A549 treated with AZD9567 at 1 μM for 4 hours (cell line): ENCODE measurements around the gene PIGR. TPM values are rescaled to one million over a fixed set of nuclear protein-coding genes. Genes with fewer than 3 reads are reported as not detected.

Experiments
- total RNA-seq: library from RNA; stranded (reverse); fragments of 200-300 nt; extraction: Qiagen RNA extraction; gene quantifications from 5 replicates; pipeline ENCODE4 v1.2.3, GENCODE V29; 2022; ENCODE audit not compliant: insufficient read depth

Gene PIGR, protein sequence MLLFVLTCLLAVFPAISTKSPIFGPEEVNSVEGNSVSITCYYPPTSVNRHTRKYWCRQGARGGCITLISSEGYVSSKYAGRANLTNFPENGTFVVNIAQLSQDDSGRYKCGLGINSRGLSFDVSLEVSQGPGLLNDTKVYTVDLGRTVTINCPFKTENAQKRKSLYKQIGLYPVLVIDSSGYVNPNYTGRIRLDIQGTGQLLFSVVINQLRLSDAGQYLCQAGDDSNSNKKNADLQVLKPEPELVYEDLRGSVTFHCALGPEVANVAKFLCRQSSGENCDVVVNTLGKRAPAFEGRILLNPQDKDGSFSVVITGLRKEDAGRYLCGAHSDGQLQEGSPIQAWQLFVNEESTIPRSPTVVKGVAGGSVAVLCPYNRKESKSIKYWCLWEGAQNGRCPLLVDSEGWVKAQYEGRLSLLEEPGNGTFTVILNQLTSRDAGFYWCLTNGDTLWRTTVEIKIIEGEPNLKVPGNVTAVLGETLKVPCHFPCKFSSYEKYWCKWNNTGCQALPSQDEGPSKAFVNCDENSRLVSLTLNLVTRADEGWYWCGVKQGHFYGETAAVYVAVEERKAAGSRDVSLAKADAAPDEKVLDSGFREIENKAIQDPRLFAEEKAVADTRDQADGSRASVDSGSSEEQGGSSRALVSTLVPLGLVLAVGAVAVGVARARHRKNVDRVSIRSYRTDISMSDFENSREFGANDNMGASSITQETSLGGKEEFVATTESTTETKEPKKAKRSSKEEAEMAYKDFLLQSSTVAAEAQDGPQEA
- total RNA-seq: 0.02 TPM in 1 of 5 replicates, not detected in the others

GRCh38 chr1:206946261-206946660 is at the start of gene PIGR:
TSS of gene PIGR (minus strand) at chr1:206946466. CDS start at chr1:206940531, 5,935 bp downstream.

DNA sequence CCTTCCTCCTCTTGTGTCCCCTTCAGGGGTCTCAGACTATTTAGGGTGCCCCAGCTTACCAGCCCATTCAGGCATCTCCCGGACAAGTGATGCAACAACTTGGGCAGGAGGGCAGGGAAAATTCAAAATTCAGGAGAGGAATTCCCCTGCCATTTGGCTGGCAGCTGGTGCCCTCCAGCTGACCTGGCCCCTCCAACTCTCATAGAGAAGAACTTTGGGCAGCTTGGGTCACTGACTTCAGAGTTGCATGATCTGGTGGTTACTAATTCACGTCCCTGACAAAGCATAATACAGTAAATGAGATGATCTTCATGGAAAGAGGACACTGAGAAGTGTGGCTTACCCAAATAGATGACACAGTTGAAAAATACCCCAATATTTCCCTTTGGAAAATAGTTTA is 24.2 kb upstream of the PIGR start, which contains the start of gene FCAMR:
Gene FCAMR, minus strand, starts transcription at position 15 of the 400 bp plus-strand sequence. CDS start 335 bp downstream, outside the sequence.

GRCh38 chr1:206921772-206922265 is 24.4 kb downstream of the PIGR start, which contains the start of gene FCMR:
TSS of gene FCMR (minus strand) at chr1:206921941. CDS start at chr1:206921854, 87 bp downstream.

DNA sequence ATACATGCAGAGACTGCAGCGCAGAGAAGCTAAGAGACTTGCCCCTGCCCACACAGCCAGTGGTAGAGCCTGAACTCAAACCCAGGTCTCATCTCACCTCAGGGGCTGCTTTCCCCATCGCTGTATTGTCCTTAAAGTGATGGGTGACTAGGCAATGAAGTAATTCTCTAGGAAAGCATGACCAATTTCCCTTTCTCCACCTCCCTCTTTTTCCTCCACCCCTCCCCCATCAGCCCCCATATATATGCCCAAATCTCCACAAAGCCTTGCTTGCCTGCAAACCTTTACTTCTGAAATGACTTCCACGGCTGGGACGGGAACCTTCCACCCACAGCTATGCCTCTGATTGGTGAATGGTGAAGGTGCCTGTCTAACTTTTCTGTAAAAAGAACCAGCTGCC is 49.1 kb downstream of the PIGR start, which contains the start of gene IL24:
Gene IL24, plus strand, starts transcription at position 269 of the 400 bp plus-strand sequence. CDS start 390 bp downstream, outside the sequence.

Other genes with a start within 250 kb of the PIGR start
- gene IL19, start 175.7 kb downstream of the PIGR start, total RNA-seq: not detected in 5 replicates
- gene IL10, start 174.0 kb downstream of the PIGR start, total RNA-seq: not detected in 5 replicates
- gene IL20, start 80.8 kb downstream of the PIGR start, total RNA-seq: not detected in 5 replicates
- 0.26 to 0.40 TPM (median 0.35 TPM) in 4 of 5 replicates, not detected in the other for gene IL24, start 49.0 kb downstream of the PIGR start, total RNA-seq
- gene FCMR, start 24.5 kb downstream of the PIGR start, total RNA-seq: 2.6 to 5.5 TPM (median 4.2 TPM) in 5 replicates
- gene FCAMR, start 24.0 kb upstream of the PIGR start, total RNA-seq: not detected in 5 replicates
- gene C1orf116, start 86.3 kb upstream of the PIGR start, total RNA-seq: 3.4 to 4.1 TPM (median 3.9 TPM) in 5 replicates
- 5.5 to 9.1 TPM (median 8.1 TPM) in 5 replicates for gene YOD1, start 104.7 kb upstream of the PIGR start, total RNA-seq
- gene PFKFB2, start 106.8 kb upstream of the PIGR start, total RNA-seq: 5.2 to 7.9 TPM (median 5.7 TPM) in 5 replicates
- 1.0 to 1.5 TPM (median 1.1 TPM) in 4 of 5 replicates, not detected in the other for gene C4BPB, start 142.4 kb upstream of the PIGR start, total RNA-seq
- gene C4BPA, start 157.8 kb upstream of the PIGR start, total RNA-seq: 0.42 to 2.1 TPM (median 0.84 TPM) in 5 replicates